ENCODE data around the gene SASH1. TPM values are rescaled to one million over a fixed set of nuclear protein-coding genes. Genes with fewer than 3 reads are reported as not detected.
"Not testable (repeated sequence)": the region's sequence is repeated elsewhere in the genome, so short reads cannot be mapped to it uniquely, and the experiment has no call there.

Gene SASH1
- total RNA-seq, 4 donors from 2014 or later: 142 to 214 (median 173) TPM

GRCh38 chr6:148388521-148388920, 45.9 kb downstream of the SASH1 start:
- TF ChIP-seq, protein P1, sequence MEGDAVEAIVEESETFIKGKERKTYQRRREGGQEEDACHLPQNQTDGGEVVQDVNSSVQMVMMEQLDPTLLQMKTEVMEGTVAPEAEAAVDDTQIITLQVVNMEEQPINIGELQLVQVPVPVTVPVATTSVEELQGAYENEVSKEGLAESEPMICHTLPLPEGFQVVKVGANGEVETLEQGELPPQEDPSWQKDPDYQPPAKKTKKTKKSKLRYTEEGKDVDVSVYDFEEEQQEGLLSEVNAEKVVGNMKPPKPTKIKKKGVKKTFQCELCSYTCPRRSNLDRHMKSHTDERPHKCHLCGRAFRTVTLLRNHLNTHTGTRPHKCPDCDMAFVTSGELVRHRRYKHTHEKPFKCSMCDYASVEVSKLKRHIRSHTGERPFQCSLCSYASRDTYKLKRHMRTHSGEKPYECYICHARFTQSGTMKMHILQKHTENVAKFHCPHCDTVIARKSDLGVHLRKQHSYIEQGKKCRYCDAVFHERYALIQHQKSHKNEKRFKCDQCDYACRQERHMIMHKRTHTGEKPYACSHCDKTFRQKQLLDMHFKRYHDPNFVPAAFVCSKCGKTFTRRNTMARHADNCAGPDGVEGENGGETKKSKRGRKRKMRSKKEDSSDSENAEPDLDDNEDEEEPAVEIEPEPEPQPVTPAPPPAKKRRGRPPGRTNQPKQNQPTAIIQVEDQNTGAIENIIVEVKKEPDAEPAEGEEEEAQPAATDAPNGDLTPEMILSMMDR (IDR thresholded peaks at IDR 0.05): no peak
- ATAC-seq (ENCODE audit: low FRiP score): no peak

DNA sequence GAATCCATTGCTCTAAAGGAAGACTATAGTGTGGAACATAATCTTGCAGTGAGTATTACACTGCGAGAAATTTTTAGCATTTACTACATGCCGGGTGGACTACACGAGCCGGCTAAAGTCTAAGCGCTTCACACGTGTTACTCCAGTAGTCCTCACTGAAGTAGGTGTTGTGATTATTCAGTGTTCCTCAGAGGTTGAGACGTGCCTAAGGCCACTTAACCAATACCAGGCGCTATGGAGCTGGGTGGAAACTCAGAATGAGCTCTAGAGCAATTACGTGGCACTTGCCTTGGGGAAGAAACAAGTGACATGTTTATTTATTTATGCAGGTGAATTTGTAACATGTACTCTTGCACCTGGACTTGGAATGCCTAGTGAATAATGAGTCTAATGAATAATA, 46.4 kb downstream of the SASH1 start:
- ATAC-seq (ENCODE audit: low FRiP score): no peak
- no peak for DNase-seq (ENCODE audit: low spot score)
- TF ChIP-seq, protein P1 (IDR thresholded peaks at IDR 0.05): no peak

More at GRCh38 chr6:148388521-148388920, 45.9 kb downstream of the SASH1 start:
- no peak for DNase-seq (ENCODE audit: low spot score)

DNA sequence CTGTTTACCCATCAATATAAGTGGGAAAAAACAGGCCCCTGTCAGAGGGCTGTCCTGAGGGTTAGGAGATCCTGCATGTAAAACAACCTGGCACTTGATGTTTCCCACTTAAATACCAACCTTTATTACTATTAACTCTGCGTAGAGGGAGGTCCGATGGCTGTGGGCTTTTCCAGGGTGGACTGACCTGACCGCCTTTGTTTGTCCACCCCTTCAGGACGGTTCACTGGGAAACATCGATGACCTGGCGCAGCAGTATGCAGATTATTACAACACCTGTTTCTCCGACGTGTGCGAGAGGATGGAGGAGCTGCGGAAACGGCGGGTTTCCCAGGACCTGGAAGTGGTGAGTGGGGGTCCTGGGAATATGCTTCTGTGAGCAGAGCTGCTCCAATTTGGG, 47.3 kb downstream of the SASH1 start:
- ATAC-seq (ENCODE audit: low FRiP score) (no peak), DNase-seq (ENCODE audit: low spot score) (no peak)
- TF ChIP-seq, protein P1 (IDR thresholded peaks at IDR 0.05): no peak

GRCh38 chr6:148392127-148392526, 49.5 kb downstream of the SASH1 start:
- ATAC-seq (ENCODE audit: low FRiP score); DNase-seq (ENCODE audit: low spot score): not testable (repeated sequence)

DNA sequence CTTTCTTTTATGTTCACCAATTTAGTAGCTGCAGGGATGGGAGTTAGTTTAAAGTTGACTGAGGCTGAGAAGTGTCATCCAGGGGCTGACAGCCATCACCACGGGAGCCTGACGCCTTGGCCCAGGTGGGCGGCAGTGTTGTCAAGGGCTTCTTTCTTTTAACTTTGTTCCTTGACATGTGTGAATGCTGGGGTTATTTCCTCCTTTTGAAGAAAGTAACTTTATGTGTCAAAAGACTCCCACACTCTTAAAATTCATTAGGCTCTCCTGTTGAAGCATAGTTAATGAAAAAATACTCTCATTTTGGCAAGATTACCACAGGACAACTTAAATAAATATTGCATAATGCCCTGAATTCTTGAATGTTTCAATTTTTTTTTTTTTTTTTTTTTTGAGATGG, 50.0 kb downstream of the SASH1 start:
- ATAC-seq (ENCODE audit: low FRiP score): peak; percentile 41
- TF ChIP-seq, protein P1 (IDR thresholded peaks at IDR 0.05): no peak
- DNase-seq (ENCODE audit: low spot score): no peak

DNA sequence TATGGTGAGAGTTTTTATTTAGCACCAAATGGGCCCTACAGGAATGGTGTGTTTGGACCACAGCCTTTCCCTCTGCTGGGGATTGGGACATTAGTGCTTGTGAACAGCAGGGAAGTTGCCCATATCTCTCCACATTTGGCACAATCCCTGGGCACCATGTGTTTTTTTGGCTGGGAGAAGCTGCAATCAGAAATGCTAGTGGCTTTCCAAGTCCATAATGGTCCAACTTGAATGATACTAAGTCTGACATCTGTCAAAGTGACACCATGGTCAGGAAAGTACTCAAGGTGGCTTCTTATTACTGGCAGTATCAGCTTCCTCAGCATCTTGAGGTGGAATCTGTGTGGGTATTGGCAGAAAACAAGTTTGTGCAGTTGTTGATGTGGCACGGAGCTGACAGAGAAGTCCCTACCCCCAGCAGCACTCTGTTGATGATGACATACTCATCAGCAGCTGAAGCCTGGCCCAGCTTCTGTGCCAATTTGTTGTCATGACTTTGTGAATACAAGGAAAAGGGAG, 53.0 kb downstream of the SASH1 start:
- ATAC-seq (ENCODE audit: low FRiP score): no peak
- no peak for DNase-seq (ENCODE audit: low spot score)
- TF ChIP-seq, protein P1 (IDR thresholded peaks at IDR 0.05): no peak

- TF ChIP-seq, protein P1 (IDR thresholded peaks at IDR 0.05): no peak
- DNase-seq (ENCODE audit: low spot score): no peak
- no peak for ATAC-seq (ENCODE audit: low FRiP score)
Observed at GRCh38 chr6:148396411-148396810, 53.8 kb downstream of the SASH1 start.

GRCh38 chr6:148396926-148397325, 54.3 kb downstream of the SASH1 start:
- no peak for DNase-seq (ENCODE audit: low spot score)
- no peak for ATAC-seq (ENCODE audit: low FRiP score)
- TF ChIP-seq, protein P1 (IDR thresholded peaks at IDR 0.05): no peak
